Fibroblast of villous mesenchyme (primary cell): ENCODE measurements around the gene CCDC80. TPM values are rescaled to one million over a fixed set of nuclear protein-coding genes. Genes with fewer than 3 reads are reported as not detected.

Experiments used
- DNase-seq: peaks from one replicate; pipeline ENCODE4 v3.0.0-alpha.2; 2010; ENCODE audit warnings: low read depth
- H3K4me3 ChIP-seq: 2 replicates; pipeline ENCODE4 v1.5.1; 2011; ENCODE audit warnings: low read depth, mild to moderate bottlenecking, low read length
- total RNA-seq: library from RNA; depleted of rRNA; stranded (reverse); fragments of >200 nt; gene quantifications from 2 replicates; pipeline ENCODE4 v1.2.3, GENCODE V29; 2012
- TF ChIP-seq, protein P1 (sequence below): IDR thresholded peaks from 2 replicates; pipeline ENCODE4 v1.5.1; 2012; ENCODE audit warnings: low read depth, mild to moderate bottlenecking, low read length; ENCODE audit not compliant: insufficient read depth

CCDC80 gene
- total RNA-seq, 1 donor = 180 TPM

DNA sequence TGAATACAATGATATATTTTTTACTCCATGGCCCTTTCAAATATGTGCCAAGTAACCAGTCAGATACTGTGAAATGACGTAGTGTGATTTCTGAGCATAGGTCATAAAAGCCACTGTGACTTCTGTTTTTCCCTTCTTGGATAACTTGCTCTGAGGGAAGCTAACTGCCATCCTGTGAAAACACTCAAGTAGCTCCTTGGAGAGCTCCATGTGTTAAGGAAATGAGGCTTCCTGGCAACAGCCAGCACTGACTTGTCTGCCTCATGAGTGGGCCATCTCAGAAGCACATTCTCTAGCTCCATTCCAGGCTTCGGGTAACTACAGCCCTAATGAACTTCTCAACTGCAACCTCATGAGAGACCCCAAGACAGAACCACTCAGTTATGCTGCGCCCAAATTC, 9.5 kb upstream of the CCDC80 start:
- no peak for DNase-seq
- TF ChIP-seq, protein P1, sequence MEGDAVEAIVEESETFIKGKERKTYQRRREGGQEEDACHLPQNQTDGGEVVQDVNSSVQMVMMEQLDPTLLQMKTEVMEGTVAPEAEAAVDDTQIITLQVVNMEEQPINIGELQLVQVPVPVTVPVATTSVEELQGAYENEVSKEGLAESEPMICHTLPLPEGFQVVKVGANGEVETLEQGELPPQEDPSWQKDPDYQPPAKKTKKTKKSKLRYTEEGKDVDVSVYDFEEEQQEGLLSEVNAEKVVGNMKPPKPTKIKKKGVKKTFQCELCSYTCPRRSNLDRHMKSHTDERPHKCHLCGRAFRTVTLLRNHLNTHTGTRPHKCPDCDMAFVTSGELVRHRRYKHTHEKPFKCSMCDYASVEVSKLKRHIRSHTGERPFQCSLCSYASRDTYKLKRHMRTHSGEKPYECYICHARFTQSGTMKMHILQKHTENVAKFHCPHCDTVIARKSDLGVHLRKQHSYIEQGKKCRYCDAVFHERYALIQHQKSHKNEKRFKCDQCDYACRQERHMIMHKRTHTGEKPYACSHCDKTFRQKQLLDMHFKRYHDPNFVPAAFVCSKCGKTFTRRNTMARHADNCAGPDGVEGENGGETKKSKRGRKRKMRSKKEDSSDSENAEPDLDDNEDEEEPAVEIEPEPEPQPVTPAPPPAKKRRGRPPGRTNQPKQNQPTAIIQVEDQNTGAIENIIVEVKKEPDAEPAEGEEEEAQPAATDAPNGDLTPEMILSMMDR = no peak
- H3K4me3 ChIP-seq = no peak overlapping the region

DNA sequence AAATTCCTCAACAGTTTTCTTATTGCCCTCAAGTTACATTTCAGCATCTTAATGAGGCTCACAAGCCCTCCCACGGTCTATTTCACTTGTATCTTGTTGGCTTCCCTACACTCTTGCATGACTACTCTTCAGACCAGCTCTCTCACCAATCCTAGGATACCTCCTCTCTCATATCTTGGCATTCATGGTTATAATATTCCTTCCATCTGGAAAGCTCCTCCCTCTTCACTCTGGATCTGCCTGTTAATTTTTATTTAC, 8.5 kb upstream of the CCDC80 start:
- H3K4me3 ChIP-seq = no peak overlapping the region
- peak; percentile 54 for DNase-seq
- TF ChIP-seq, protein P1 = no peak

DNA sequence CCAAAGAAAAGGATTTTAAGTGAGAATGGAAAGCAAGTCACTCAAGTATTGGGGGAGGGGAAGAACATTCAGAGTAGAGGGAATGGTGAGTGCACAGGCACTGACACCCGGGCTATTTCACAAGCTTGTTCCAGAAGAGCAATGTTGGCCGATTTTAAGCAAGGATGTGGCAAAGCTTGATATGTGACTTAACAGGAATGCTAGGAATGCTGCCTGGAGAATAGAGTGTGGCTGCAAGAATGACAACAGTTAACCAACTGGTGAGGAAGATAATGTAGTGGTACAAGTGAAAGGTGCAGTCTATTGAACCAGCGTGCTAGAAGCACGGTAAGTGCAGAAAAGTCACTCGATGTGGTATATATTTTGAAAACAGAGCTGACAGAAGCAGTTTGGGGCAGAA, 6.2 kb upstream of the CCDC80 start:
- no peak overlapping the region for H3K4me3 ChIP-seq
- TF ChIP-seq, protein P1 = no peak

DNA sequence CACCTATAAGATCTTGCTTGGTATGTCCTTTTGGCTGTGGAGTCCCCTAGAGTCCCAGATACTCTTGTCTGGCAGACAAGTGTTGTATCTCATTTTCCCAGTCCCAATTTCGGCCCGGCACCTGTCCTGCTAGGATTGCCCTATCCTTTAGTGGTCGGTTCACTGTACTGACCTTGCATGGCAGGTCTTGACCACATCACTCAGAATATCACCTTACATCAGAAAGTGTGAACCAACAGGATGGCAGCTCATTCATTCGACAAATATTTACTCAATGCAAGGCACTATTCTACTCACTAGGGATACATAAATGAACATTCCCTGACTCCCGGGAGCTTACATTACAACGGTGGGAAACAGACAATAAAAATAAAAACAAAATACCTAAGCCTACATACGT, 5.7 kb upstream of the CCDC80 start:
- TF ChIP-seq, protein P1 = no peak
- no peak for DNase-seq

More for the DNA sequence above, 6.2 kb upstream of the CCDC80 start:
- DNase-seq = peak; percentile 83

DNA sequence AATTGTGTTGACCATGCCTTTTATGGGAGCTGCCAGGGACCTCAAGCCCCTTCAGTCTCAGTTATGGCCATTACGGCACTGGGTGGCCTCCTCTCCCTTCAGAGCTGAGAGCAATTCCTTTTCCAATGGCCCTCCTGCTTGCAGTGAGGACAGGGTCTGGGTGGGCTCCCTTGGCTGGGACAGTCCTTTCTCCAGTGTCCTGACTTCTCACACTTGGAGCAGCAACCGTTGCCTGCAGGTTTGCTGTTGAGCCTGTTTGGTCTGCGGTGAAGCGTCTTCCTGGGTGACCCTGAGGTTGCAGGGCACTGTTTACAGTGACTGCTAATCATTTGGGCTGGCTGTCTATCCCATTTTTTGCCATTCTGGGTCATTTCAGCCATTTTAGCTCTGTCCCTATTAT, 3.5 kb upstream of the CCDC80 start:
- no peak overlapping the region for H3K4me3 ChIP-seq
- DNase-seq = no peak
- TF ChIP-seq, protein P1 = no peak

More for the DNA sequence above, 5.7 kb upstream of the CCDC80 start:
- no peak overlapping the region for H3K4me3 ChIP-seq

DNA sequence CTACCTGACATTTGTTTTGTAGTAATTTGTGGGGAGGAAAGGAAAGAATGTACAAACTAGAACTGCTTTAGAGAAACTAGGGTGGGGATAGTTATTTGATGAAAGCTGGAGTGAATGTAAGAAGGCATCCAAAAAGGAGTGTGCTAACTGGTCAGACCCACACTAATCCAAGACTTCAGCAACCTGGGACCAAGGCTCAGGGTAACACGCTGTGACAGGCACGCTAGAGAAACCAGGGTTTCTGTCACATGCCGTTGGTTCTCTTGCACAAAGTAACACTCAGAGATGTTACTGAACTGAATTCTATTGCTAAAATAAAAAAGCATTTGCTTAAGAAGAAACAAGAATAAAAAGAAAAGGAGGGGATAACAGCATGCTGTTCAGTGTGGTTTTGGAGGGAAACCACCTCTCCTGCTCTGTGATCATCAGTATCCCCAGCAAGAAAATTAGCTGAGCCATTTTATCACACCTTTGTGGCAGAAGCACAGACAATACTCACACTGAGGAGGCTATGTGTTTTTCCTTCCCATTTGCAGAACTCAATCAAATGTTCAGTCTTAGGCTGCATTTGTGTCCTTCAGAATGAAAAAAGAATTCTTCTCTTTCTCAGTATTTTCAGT, 2.8 kb upstream of the CCDC80 start:
- TF ChIP-seq, protein P1 = no peak
- H3K4me3 ChIP-seq = no peak overlapping the region
- no peak for DNase-seq

DNA sequence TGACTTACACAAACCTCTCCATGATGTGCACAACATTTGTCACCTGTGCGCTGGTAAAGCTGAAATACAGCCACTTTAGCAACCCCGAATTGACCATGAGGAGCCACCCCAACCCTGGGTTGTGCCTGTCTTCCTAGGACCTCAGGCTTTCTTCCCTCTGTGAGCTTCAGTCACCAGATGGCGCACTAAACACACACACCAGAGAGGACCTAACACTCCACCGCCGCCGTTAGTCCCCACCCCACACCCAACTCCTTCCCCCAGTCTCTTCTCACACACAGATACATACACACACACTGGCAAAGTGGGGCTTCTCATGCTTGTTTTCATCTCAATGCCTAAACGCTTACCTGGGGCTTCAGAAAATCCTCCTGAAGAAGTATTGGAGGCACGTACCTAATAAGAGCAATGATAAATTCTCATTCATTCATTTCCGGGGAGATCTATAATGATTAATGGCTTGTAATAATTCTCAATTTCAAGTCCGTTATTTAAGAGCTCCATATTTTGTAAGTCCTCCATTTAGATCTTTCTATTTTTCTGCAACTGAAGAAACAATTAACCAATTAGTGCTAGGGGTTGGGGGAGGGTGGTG, 2.1 kb upstream of the CCDC80 start:
- TF ChIP-seq, protein P1 = peak; percentile 96
- peak; percentile 92 for DNase-seq

More for the DNA sequence above, 2.1 kb upstream of the CCDC80 start:
- H3K4me3 ChIP-seq = peak overlapping the region; percentile 17
